ENCODE data around the gene ASCL4.
"Not testable (repeated sequence)": the region's sequence is repeated elsewhere in the genome, so short reads cannot be mapped to it uniquely, and the experiment has no call there.

ASCL4 gene

GRCh38 chr12:107774349-107775029, at the start of gene ASCL4:
Gene ASCL4, plus strand, starts transcription at chr12:107774704. Its CDS starts 515 bp downstream, at chr12:107775219.
- DNase-seq = no peak

DNA sequence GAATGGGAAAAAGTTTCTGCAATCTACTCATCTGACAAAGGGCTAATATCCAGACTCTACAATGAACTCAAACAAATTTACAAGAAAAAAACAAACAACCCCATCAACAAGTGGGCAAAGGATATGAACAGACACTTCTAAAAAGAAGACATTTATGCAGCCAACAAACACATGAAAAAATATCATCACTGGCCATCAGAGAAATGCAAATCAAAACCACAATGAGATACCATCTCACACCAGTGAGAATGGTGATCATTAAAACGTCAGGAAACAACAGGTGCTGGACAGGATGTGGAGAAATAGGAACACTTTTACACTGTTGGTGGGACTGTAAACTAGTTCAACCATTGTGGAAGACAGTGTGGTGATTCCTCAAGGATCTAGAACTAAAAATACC, 47.2 kb upstream of the ASCL4 start:
- not testable (repeated sequence) for DNase-seq

DNA sequence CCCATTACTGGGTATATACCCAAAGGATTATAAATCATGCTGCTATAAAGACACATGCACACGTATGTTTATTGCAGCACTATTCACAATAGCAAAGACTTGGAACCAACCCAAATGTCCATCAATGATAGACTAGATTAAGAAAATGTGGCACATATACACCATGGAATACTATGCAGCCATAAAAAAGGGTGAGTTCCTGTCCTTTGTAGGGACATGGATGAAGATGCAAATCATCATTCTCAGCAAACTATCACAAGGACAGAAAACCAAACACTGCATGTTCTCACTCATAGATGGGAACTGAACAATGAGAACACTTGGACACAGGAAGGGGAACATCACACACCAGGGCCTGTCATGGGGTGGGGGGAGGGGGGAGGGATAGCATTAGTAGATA, 46.8 kb upstream of the ASCL4 start:
- not testable (repeated sequence) for DNase-seq

GRCh38 chr12:107730618-107731341, 43.7 kb upstream of the ASCL4 start:
- no peak for DNase-seq

GRCh38 chr12:107731366-107731765, 43.1 kb upstream of the ASCL4 start:
- DNase-seq = no peak

GRCh38 chr12:107732365-107732764, 42.1 kb upstream of the ASCL4 start:
- DNase-seq = no peak

DNA sequence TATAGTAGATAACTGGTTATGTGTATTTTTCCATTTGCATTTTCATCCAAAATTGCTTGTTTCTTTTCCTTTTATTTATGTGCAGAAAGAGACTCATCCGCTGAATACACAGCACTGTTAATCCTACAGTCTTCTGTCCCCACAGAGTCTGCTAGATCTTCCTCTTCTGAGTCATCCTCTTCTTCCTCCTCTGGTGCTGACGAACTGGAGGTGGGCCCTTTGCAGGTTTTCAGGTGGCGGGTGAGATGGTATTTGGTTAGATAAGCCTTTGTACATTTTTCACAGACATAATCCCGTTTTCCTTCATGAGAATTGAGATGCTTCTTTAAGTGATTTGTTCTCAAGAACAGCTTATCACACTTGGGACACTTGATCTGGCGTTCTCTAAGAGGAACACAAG, 40.4 kb upstream of the ASCL4 start:
- DNase-seq = no peak

DNA sequence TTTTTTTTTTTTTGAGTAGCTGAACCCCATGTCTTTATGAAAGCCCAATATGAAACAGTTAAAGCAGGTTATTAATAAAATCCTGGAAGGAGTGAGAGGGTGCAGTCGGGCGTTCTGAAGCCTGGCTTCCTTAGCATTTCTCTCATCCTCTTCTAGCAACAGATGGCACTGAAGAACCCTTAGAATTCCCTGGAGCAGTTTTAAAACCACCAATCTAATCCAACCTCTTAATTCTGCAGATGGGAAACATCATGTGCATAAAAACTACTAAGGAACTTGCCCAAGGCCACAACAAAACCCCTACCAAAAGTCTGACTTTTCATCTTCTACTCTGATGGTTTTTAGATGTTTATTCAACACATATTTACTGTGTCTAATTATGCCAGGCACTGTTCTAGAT, 38.7 kb upstream of the ASCL4 start:
- DNase-seq = no peak

DNA sequence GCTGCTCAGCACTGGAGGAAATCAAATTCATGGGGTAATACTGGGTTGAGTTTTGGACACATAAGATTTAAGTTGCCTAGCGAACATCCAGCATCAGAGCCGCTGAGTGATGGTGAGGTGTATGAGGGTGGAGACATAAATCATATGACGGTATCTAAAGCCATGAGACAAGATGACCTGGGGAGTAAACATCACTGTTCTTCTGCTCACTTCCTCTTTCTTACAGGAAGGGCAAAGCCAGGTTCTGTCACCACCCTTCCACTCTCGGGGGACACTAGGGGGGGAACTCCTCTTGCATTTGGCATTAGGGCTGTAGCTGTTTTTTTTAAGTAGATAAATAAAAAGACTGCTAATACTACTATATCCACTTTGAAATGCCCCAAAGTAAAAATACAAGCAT, 37.6 kb upstream of the ASCL4 start:
- DNase-seq = no peak

- no peak for DNase-seq
Observed at GRCh38 chr12:107748472-107748871, 26.0 kb upstream of the ASCL4 start.

- DNase-seq = no peak
Observed at GRCh38 chr12:107749083-107749482, 25.4 kb upstream of the ASCL4 start.

DNA sequence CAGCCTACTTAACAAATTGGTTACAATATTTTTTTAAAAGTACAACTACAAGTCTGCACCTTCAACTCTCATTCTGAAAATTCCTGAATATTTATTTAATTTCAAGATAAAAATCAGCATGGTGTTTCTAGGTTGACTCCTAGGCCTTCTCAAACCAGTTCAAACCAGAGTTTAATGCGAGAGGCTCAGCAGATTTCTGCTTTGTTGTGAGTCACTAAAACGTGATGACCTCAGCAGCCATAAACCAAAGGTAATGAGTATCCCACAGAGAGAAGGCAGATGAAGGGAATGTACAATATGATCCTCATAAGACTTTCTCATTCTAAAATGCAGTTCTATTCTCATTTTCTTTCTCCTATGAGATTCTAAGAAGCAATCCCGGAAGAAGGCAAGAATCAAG, 15.1 kb upstream of the ASCL4 start:
- DNase-seq = no peak

- DNase-seq = no peak
Observed at GRCh38 chr12:107760207-107760808, 14.2 kb upstream of the ASCL4 start.

- DNase-seq = peak; percentile 95
Observed at GRCh38 chr12:107760809-107761501, 13.5 kb upstream of the ASCL4 start, which contains the start of gene PRDM4. Gene PRDM4, minus strand, starts transcription at chr12:107761137. Its CDS starts 622 bp downstream, at chr12:107760515.

- no peak for DNase-seq
Observed at GRCh38 chr12:107761502-107761904, 13.0 kb upstream of the ASCL4 start.

DNA sequence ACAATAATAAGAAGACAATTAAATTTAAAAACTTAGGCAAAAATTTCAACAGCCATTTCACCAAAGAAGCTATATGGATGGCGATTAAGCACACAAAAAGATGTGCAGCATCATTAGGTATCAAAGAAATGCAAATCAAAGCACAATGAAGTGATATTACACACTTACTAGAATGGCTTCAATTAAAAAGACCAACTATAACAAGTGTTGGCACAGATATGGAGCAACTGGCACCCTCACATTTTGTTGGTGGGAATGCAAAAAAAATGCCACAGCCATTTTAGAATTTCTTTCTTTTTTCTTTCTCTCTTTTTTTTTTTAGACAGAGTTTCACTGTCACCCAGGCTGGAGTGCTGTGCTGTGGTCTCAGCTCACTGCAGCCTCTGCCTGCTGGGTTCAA, 11.6 kb upstream of the ASCL4 start:
- DNase-seq = no peak

- no peak for DNase-seq
Observed at GRCh38 chr12:107764626-107765025, 9.9 kb upstream of the ASCL4 start.

GRCh38 chr12:107765316-107765715, 9.2 kb upstream of the ASCL4 start:
- DNase-seq = no peak

- DNase-seq = no peak
Observed at GRCh38 chr12:107767466-107767865, 7.0 kb upstream of the ASCL4 start.

- no peak for DNase-seq
Observed at GRCh38 chr12:107775093-107775721, 703 bp downstream of the ASCL4 start.

DNA sequence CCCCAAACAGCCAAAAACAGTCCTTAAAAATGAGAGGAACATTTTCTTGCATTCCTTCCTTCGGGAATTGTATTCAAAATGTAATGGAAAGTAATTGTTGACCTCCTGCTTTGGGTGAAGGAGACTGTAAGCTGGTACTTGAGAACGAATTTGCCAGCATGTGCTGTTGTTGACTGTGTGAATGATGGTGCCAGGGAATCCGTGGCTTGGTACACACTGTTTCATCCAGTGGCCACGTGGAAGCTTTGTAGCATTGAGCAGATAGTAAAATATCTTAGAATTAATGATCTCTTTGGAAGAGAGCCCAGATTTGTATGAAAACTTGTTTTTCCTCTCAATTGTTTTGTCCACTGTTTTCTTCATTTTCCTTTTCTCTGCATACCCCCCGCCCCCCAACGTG, 1.7 kb downstream of the ASCL4 start:
- DNase-seq = no peak

- no peak for DNase-seq
Observed at GRCh38 chr12:107778383-107779025, 4.0 kb downstream of the ASCL4 start.

All from right forelimb (tissue), 1 donor.